GM19193 (cell line): Measurements from ENCODE around the gene RAPGEF5.

ENCODE experiments used
- POLR2A ChIP-seq: IDR thresholded peaks from 4 replicates; pipeline ENCODE4 v1.6.1; 2011; ENCODE audit not compliant: insufficient read depth, insufficient read length; ENCODE audit errors: extremely low read depth

The RAPGEF5 gene

GRCh38 chr7:22240904-22241571, 115.9 kb downstream of the RAPGEF5 start:
- TF ChIP-seq POLR2A, result no peak

DNA sequence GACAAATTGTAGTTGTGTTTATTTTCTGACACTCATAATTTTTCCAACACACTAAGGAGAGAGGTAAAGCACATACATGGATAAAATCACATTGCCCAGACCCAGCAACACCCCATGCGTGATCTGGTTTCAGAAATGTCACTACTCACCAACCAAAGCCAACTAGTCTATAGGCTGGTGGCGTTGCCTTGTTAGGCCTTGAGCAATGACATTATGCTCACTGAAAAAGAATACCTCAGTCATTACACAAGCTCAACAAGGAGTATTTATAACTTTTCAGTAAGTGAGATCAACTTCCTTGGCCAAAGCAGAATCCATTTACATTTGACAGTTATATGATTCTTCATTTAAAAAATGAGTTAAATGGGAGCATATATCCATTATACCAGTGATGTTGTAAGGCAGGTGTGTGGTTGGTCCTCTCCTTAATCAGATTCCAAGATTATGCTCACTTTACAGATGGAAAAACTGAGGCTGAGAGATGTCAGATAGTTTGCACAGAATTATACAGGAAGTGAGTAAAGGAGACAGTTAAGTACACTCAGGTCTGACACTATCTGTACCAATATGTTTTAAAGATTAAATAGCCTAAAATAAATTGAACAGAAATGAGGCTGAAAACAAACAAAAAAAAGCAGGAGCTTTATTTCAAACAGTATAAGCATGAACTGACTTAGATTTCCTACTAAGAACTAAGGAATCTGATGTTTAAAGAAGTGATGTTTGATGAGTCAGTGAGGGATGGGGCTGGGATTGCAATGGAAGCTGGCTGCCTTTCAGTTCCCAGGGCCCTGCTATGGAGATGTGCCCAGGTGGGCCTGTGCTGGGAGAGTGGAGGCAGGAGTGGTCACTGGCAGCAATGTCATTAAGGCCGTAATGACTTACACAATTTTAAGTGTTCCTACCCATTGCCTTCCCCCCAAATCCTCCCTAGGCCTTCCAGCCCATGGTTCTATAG, 118.3 kb downstream of the RAPGEF5 start:
- TF ChIP-seq POLR2A, result no peak

GRCh38 chr7:22235134-22235533, 121.8 kb downstream of the RAPGEF5 start:
- no peak for TF ChIP-seq POLR2A

GRCh38 chr7:22234227-22234626, 122.7 kb downstream of the RAPGEF5 start:
- TF ChIP-seq POLR2A, result no peak

GRCh38 chr7:22231806-22232205, 125.1 kb downstream of the RAPGEF5 start:
- TF ChIP-seq POLR2A, result no peak

- TF ChIP-seq POLR2A, result no peak
Observed at GRCh38 chr7:22231141-22231540, 125.8 kb downstream of the RAPGEF5 start.

GRCh38 chr7:22230238-22230637, 126.7 kb downstream of the RAPGEF5 start:
- no peak for TF ChIP-seq POLR2A

DNA sequence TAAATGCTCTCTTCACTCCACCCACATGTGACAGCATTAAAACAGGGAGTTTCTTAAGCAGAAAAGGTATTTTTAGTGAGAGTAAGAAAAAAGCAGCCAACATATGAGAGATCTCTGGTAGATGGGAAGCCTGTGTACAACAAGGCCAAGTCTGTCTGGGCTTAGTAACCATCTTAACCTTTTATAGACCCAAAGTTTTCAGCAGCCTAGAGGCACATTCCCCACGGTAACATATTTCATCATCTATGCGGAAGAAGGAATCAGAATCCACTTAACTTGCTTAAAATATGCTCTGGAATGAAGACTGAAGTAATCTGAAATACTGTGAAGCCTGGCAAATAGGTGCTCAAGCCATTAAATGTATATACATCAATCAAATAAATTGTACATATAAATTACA, 127.8 kb downstream of the RAPGEF5 start:
- no peak for TF ChIP-seq POLR2A

DNA sequence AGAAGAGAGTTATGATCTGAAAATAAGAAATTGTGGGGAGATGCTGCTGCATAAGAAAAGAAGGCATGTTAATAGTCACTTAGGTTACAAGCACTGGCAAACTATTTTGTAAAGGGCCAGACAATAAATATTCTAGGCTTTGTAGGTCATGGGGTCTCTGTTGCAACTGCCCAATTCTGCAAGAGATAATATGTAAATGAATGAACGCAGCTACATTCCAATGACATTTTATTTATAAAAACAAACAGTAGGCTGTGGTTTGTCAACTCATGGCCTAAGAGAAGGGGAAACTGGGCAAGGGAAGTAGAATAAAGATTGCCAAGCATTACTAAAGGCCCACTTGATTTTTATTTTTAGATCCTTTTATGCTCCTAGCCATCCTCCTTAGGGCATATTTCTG, 133.1 kb downstream of the RAPGEF5 start:
- TF ChIP-seq POLR2A, result no peak

DNA sequence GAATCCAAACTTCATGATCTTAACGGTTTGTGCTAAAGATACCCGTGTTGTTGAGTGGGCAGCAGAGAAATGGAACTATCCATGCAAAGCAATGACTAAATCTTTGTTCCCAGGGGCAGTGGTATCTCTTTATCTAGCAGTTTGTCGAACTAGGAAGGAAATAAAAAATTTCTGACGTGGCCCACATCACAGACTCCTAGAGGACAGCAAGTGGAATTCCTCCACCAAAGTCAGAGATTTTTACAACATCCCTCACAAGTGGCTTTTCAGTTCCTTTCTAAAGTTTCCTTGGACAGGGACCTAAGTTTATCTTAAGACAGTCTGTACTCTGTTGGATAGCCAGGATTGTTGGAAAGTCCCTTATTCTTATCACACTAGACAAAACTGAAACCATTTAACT, 136.0 kb downstream of the RAPGEF5 start:
- TF ChIP-seq POLR2A, result no peak

- TF ChIP-seq POLR2A, result no peak
Observed at GRCh38 chr7:22219739-22220493, 137.0 kb downstream of the RAPGEF5 start.

DNA sequence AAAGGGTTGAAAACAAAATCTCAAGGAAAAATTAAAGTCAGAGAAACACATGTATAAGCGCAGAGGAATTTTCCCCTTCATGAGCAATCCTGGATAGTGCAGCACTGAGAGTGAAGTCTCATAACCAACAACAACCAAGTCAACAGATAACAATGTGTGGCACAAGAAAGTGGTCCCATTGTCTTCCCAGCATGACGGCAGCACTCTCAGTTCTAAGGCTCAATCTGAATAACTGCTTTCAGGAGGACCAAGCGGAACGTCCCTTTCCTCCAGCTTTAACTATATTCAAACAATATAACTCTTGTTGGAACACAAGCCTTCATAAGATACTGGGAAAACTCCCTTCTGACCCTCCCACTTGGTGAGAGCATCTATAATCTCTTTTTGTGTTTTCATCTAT, 137.9 kb downstream of the RAPGEF5 start:
- no peak for TF ChIP-seq POLR2A

- no peak for TF ChIP-seq POLR2A
Observed at GRCh38 chr7:22216832-22217475, 140.0 kb downstream of the RAPGEF5 start.

GRCh38 chr7:22216309-22216708, 140.6 kb downstream of the RAPGEF5 start:
- TF ChIP-seq POLR2A, result no peak

DNA sequence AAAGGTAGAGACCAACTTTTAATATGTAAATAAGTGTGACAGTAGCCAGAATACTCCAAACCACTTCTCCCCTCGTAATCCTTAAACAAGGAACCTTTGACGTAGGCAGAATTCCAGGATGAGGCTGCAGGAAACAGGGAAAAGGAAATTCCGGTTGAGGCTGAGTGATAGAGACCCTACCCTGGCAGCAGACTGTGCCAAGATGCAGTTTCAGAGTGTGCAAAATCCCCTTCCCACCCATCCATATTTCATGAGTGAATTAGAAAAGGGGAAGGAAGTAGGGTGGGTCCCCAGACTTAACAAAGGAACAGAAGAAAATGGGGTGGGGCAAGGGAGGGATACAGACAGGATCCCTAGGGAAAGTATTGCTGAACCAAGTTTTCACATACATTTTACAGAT, 143.0 kb downstream of the RAPGEF5 start:
- no peak for TF ChIP-seq POLR2A
